K562 (cell line): ENCODE results near the gene CIB1. TPM values are rescaled to one million over a fixed set of nuclear protein-coding genes. Genes with fewer than 3 reads are reported as not detected.

ENCODE experiments used
- BRD4 ChIP-seq: fragments of 200-600 bp; sonication (generic); IDR thresholded peaks from 2 replicates; pipeline ENCODE4 v1.6.1; 2017; ENCODE audit warnings: inconsistent platforms
- EZH2 ChIP-seq: IDR thresholded peaks from 2 replicates; pipeline ENCODE4 v1.6.1; 2012; ENCODE audit warnings: low read depth, mild to moderate bottlenecking, inconsistent platforms, low read length, borderline replicate concordance
- GABPB1 ChIP-seq: sonication (generic); formaldehyde crosslinking; IDR thresholded peaks from 2 replicates; pipeline ENCODE4 v1.8.0; 2022; ENCODE audit warnings: mild to moderate bottlenecking, missing genetic modification reagents
- MBD2 ChIP-seq: sonication (generic); IDR thresholded peaks from 2 replicates; pipeline ENCODE4 v1.6.1; 2016; ENCODE audit warnings: low read depth, borderline replicate concordance
- NELFE ChIP-seq: IDR thresholded peaks from 2 replicates; pipeline ENCODE4 v1.6.1; 2011; ENCODE audit warnings: mild to moderate bottlenecking; ENCODE audit not compliant: insufficient read depth, insufficient read length
- NR1H2 ChIP-seq: sonication (generic); formaldehyde crosslinking; IDR thresholded peaks from 2 replicates; pipeline ENCODE4 v1.4.0; 2020; ENCODE audit warnings: mild to moderate bottlenecking, missing genetic modification reagents
- POU5F1 ChIP-seq: fragments of 150-350 bp; IDR thresholded peaks from 2 replicates; pipeline ENCODE4 v1.6.1; 2014; ENCODE audit warnings: borderline replicate concordance, low read length, low read depth, mild to moderate bottlenecking; ENCODE audit not compliant: partially characterized antibody
- RCOR1 ChIP-seq, 2 experiments: IDR thresholded peaks; 2 replicates each; pipeline ENCODE4 v1.6.1; 2012; ENCODE audit warnings: low read depth in 2 of 2, low read length in 2 of 2, borderline replicate concordance in 1 of 2, improper control_type of control experiment in 1 of 2
- SRSF1 ChIP-seq: fragments of 200-400 bp; formaldehyde crosslinking; IDR thresholded peaks from 2 replicates; pipeline ENCODE4 v1.6.1; 2017; ENCODE audit warnings: mild to moderate bottlenecking, low read depth, low read length, moderate library complexity
- TAF15 ChIP-seq: fragments of 200-400 bp; formaldehyde crosslinking; IDR thresholded peaks from 2 replicates; pipeline ENCODE4 v1.6.1; 2017; ENCODE audit warnings: mild to moderate bottlenecking, low read depth, low read length, moderate library complexity
- ZKSCAN3 ChIP-seq: fragments of 250-450 bp; sonication (Bioruptor Pico); IDR thresholded peaks from 2 replicates; pipeline ENCODE4 v1.4.0; 2020
- polyA plus RNA-seq, 8 experiments: library from polyadenylated mRNA; depleted of rRNA in 4 of 8; stranded (reverse) in 5 of 8; unstranded in 3 of 8; fragments of >200 nt; fragmentation: Nextera tagmentation in 2 of 8; fragmentation: Illumina TruSeq in 1 of 8; extraction: Ambion mirVana in 2 of 8; extraction: Trizol in 1 of 8; gene quantifications; 2 replicates each; pipeline versions ENCODE4 v1.2.1 to v1.2.3, GENCODE V29; 2011 to 2014; ENCODE audit warnings: inconsistent platforms in 1 of 8, missing spikeins in 1 of 8
- total RNA-seq, 7 experiments: library from RNA; depleted of rRNA in 6 of 7; stranded (reverse); fragments of >200 nt in 6 of 7; fragmentation: Illumina TruSeq in 2 of 7; extraction: Trizol in 2 of 7; gene quantifications; 2 replicates each; pipeline versions ENCODE4 v1.2.1 to v1.2.3, GENCODE V29; 2011 to 2021; ENCODE audit warnings: low replicate concordance in 1 of 7
- TF ChIP-seq, protein P1 (sequence below), 2 experiments: fragments of 200-800 bp in 1 of 2; sonication (Bioruptor generic) in 1 of 2; sonication (generic) in 1 of 2; formaldehyde crosslinking in 1 of 2; IDR thresholded peaks in 1 of 2; conservative IDR thresholded peaks in 1 of 2; 2 replicates each; pipeline versions ENCODE4 v1.5.0 to v1.6.1; 2016 to 2020; ENCODE audit warnings: missing compliant biosample characterization in 1 of 2, missing genetic modification characterization in 1 of 2, missing genetic modification reagents in 1 of 2
- TF ChIP-seq, protein P2 (sequence below): sonication (generic); formaldehyde crosslinking; IDR thresholded peaks from 2 replicates; pipeline ENCODE4 v1.8.0; 2022; ENCODE audit warnings: mild to moderate bottlenecking, missing genetic modification reagents
- TF ChIP-seq, protein P3 (sequence below): fragments of 250-450 bp; sonication (Bioruptor Pico); IDR thresholded peaks from 2 replicates; pipeline ENCODE4 v1.5.0; 2021; ENCODE audit warnings: mild to moderate bottlenecking, moderate library complexity

CIB1 gene
- total and polyA plus RNA-seq, 9 of the 15 experiments (the other 6 are each of a cell fraction or from before 2014, with no cell fraction given): 14.9 to 136 (median 64.5) TPM

DNA sequence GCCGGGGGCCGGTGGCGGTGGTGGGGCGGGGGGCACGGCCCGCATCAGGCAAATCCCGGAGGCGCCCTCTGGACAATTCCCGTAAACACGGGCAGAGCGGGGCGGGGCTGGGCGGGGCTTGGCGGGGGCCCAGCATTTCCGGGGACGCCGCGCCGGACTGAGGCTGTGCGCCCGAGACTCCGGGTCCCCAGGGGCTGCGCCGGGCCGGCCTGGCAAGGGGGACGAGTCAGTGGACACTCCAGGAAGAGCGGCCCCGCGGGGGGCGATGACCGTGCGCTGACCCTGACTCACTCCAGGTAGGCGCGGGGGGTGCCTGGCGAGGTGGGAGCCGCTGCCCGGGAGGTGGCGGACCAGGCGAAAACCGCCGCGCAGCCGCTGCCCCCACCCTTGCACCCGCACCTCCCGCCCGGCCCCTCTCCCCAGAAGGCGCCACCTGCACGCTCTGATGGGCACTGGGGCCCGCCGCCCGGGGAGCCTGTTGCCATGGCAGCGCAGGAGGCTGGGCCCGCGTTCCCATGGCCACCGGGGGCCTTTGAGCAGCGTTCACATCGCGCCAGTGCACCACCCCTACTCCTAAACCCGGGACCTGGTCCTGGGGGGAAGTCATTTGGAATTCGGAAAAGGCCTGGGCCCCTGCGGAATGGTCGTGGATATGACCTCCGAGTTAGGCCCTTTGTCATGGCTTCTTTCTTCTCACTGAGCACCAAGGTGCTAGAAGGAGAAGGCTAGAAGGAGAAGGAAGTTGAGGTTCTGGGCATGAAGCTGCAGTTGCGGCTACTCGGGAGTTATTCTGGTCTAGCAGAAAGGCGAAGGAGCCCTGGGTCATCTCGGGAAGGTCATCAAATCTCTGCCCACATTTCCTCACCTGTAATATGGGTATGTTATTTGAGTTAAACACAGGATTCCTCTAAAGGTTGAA is 48.7 kb downstream of the CIB1 start (continued):
- TF ChIP-seq, protein P1, sequence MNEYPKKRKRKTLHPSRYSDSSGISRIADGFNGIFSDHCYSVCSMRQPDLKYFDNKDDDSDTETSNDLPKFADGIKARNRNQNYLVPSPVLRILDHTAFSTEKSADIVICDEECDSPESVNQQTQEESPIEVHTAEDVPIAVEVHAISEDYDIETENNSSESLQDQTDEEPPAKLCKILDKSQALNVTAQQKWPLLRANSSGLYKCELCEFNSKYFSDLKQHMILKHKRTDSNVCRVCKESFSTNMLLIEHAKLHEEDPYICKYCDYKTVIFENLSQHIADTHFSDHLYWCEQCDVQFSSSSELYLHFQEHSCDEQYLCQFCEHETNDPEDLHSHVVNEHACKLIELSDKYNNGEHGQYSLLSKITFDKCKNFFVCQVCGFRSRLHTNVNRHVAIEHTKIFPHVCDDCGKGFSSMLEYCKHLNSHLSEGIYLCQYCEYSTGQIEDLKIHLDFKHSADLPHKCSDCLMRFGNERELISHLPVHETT (CRISPR knock-in tag; conservative IDR thresholded peaks at IDR 0.05 in 1 of 2, IDR thresholded peaks at IDR 0.05 in 1 of 2): peak in 1 of 2 experiments; percentile 80; a peak in 2 of 4 replicates
- TF ChIP-seq NELFE (no peak), RCOR1 (IDR thresholded peaks at IDR 0.05; ENCODE audit: borderline replicate concordance in 1 of 2, low read depth in 2 of 2, low read length in 2 of 2) (peak; percentile 48 to 63; a peak in 3 of 4 replicates), ZKSCAN3 (CRISPR knock-in tag) (no peak), GABPB1 (CRISPR knock-in tag) (peak; percentile 53; the same call in 1 of the 2 replicates), POU5F1 (no peak), EZH2 (no peak), BRD4 (no peak), MBD2 (0 out of 2 replicates have a peak, but pooled peaks have one; percentile 7), SRSF1 (no peak), TAF15 (no peak), NR1H2 (CRISPR knock-in tag) (no peak)
- TF ChIP-seq, protein P2, sequence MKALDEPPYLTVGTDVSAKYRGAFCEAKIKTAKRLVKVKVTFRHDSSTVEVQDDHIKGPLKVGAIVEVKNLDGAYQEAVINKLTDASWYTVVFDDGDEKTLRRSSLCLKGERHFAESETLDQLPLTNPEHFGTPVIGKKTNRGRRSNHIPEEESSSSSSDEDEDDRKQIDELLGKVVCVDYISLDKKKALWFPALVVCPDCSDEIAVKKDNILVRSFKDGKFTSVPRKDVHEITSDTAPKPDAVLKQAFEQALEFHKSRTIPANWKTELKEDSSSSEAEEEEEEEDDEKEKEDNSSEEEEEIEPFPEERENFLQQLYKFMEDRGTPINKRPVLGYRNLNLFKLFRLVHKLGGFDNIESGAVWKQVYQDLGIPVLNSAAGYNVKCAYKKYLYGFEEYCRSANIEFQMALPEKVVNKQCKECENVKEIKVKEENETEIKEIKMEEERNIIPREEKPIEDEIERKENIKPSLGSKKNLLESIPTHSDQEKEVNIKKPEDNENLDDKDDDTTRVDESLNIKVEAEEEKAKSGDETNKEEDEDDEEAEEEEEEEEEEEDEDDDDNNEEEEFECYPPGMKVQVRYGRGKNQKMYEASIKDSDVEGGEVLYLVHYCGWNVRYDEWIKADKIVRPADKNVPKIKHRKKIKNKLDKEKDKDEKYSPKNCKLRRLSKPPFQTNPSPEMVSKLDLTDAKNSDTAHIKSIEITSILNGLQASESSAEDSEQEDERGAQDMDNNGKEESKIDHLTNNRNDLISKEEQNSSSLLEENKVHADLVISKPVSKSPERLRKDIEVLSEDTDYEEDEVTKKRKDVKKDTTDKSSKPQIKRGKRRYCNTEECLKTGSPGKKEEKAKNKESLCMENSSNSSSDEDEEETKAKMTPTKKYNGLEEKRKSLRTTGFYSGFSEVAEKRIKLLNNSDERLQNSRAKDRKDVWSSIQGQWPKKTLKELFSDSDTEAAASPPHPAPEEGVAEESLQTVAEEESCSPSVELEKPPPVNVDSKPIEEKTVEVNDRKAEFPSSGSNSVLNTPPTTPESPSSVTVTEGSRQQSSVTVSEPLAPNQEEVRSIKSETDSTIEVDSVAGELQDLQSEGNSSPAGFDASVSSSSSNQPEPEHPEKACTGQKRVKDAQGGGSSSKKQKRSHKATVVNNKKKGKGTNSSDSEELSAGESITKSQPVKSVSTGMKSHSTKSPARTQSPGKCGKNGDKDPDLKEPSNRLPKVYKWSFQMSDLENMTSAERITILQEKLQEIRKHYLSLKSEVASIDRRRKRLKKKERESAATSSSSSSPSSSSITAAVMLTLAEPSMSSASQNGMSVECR: 0 out of 2 replicates have a peak, but pooled peaks have one; percentile 19
- TF ChIP-seq, protein P3, sequence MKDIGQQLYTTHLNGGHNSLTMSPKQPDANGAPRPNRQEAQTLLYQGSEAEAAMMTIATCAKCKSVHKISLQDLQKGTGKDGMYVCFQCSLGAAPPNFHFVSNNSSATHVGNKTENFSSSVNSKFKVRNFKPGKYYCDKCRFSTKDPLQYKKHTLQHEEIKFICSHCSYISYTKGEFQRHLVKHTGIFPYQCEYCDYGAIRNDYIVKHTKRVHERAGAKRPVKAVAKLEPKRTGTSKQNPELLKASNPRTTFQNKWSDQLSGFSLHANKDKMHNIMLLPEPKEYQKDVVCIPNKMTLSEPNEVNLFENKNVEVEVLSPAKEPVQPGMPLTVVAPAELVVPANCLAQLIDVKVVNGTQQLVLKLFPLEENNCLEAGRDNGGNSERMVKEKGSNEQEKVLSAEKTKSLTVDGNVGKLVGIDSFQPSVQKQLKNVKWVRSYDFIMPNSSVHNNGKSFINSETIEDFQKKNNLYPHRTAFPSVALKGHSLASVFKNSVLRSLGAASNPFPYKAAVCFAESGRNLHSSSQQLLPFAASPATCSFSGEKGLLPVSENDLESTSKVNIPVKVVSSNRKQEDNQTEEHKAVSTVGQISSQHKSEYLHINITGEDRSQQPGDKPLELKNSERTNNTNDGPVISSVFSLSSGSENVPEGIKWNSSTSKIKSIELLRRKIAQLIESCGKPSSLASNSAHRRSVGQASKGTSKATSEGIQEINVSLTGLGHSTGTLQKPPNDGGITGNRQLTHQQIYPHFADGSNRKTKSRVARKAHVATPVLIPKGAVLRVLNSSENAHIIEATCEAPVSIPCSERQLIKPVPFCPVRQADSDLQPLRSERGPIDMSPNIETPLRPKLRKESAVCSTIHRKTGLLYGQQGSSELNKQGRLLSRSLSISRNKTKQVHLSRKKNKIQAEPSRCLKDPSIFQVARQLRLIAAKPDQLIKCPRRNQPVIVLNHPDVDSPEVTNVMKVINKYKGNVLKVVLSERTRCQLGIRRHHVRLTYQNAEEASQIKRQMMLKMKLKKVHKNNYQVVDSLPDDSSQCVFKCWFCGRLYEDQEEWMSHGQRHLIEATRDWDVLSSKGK: no peak
